Occipital lobe (tissue), 2 donors: ENCODE results near the gene RFNG. TPM values are rescaled to one million over a fixed set of nuclear protein-coding genes. Genes with fewer than 3 reads are reported as not detected.

Source experiments
- DNase-seq: peaks from one replicate; lab custom pipeline; 2025; lab: John Stamatoyannopoulos, UW
- total RNA-seq: library from RNA; depleted of rRNA; stranded (reverse); fragments of >200 nt; gene quantifications from one replicate; pipeline ENCODE4 v1.2.3, GENCODE V29; 2014

The RFNG gene
- total RNA-seq: 14.5 TPM

- DNase-seq: peak; percentile 70
These were observed at the start of gene RFNG, which contains the start of gene GPS1 for GRCh38 chr17:82051776-82052637. Gene RFNG (minus strand): TSS chr17:82051811. CDS start chr17:82051766, 45 bp downstream. Gene GPS1 (plus strand): TSS chr17:82051898. CDS start chr17:82051932, 34 bp downstream.

GRCh38 chr17:82101301-82101715 is 49.7 kb upstream of the RFNG start:
- no peak for DNase-seq

- DNase-seq: no peak
These were observed 49.1 kb upstream of the RFNG start for GRCh38 chr17:82100502-82101298.

- DNase-seq: no peak
These were observed 47.5 kb upstream of the RFNG start for GRCh38 chr17:82098939-82099763.

GRCh38 chr17:82098169-82098938 is 46.7 kb upstream of the RFNG start, which contains the start of gene FASN:
Gene FASN (minus strand): TSS chr17:82098236. CDS start chr17:82096445, 1,791 bp downstream.
- peak; percentile 90 for DNase-seq

- no peak for DNase-seq
These were observed 46.2 kb upstream of the RFNG start for GRCh38 chr17:82097919-82098168.

GRCh38 chr17:82097184-82097918 is 45.7 kb upstream of the RFNG start:
- no peak for DNase-seq

- no peak for DNase-seq
These were observed 45.1 kb upstream of the RFNG start for GRCh38 chr17:82096709-82097183.

- no peak for DNase-seq
These were observed 44.4 kb upstream of the RFNG start for GRCh38 chr17:82095777-82096708.

GRCh38 chr17:82094931-82095776 is 43.5 kb upstream of the RFNG start:
- DNase-seq: no peak

- no peak for DNase-seq
These were observed 41.6 kb upstream of the RFNG start for GRCh38 chr17:82092995-82093751.

- DNase-seq: no peak
These were observed 41.0 kb upstream of the RFNG start for GRCh38 chr17:82092628-82092994.

- no peak for DNase-seq
These were observed 40.5 kb upstream of the RFNG start for GRCh38 chr17:82092094-82092586.

- DNase-seq: no peak
These were observed 39.9 kb upstream of the RFNG start for GRCh38 chr17:82091264-82092066.

- DNase-seq: no peak
These were observed 39.1 kb upstream of the RFNG start for GRCh38 chr17:82090549-82091263.
